CD4-positive, alpha-beta T cell treated with Interleukin-15 for 4 hours (primary cell): ENCODE data around the gene RGS7.
"Not testable (repeated sequence)": the region's sequence is repeated elsewhere in the genome, so short reads cannot be mapped to it uniquely, and the experiment has no call there.

Experiments
- DNase-seq: peaks from one replicate; pipeline ENCODE4 v3.0.0-alpha.2; 2020; ENCODE audit warnings: low spot score

RGS7 gene

GRCh38 chr1:240776237-240776636, 580.8 kb downstream of the RGS7 start:
- no peak for DNase-seq

DNA sequence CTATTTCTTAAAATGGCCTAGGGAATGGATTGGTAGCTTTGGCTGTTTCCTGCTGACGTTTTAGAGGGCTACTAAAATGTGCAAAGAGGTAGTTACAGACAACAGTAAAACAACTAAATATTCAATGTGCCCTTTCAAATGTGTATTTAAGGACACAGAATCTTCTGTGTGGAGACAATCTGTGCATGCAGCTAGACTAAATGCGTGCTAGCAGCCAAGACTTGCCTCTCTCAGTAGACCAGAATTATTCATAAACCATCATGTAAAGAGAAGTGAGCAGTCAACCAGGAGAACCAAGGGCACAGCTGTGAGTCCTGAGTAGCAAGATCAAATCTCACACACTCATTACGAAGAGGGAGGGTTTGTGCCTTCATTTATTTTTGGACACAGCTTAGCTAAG, 584.9 kb downstream of the RGS7 start:
- DNase-seq, result no peak

DNA sequence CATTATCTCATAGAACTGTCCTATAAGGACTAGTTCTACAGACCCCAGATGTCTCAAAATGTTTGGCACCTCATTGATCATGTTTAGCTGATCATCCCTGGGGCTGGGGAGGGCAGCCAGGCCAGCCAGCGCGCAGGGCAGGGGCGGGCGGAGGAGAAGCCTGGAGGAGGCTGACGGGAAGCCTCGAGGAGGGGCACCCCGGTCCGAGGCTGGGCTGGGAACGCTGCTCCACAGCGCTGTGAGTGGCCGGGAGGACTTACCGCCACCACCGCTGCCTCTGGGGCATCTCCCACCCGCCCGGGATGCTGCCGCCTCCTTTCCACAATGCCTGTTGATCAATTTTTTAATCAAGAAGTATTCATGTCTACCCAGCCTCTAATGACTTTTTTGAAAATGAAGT, 585.6 kb downstream of the RGS7 start:
- no peak for DNase-seq

DNA sequence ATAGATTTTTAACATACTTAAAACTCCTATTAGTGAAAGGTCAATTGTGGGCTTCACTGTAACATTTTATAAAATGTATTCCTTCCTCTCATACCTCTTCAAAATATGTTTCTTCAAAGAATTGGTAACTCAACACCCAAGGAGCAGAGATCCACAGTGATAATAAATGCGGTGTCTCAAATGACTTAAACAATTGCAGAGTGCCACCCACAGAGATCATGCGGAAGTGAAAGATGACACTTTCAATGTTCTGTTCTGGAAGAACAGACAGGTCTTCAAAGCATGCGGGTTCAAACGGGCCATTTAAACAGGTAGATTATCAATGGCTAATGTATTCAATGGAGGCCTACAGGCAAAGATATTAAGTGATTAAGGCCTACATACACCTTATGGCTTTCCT, 588.0 kb downstream of the RGS7 start:
- DNase-seq, result no peak

GRCh38 chr1:240766831-240767230, 590.2 kb downstream of the RGS7 start:
- no peak for DNase-seq

DNA sequence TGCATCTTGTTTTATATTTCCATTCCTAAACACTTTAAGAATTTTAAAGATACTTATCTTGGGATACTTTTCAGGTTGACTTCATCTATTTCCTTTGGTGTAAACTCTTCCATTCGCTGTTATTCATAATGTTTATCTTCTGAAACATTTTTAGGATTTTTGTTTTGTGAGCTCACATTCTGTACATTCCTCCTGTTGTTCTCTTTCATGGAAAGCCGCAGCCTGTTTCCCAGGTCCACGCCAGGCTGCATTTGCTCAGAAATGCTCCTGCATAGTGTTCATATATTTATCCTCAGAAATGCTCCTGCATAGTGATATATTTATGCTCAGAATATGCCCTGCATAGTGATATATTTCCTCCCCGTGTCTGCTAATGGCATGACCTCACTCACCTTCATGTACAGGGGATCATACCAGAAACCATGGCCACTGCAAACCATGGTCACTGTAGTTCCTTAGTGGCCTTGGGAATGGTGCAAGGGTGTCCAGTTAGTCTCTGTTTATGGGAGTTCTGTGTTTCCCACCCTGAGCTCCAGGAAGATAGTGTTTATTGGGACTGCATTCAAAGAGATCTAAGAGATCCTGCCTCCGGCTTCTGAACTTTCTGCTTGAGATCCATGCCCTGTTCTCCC, 591.2 kb downstream of the RGS7 start:
- no peak for DNase-seq

DNA sequence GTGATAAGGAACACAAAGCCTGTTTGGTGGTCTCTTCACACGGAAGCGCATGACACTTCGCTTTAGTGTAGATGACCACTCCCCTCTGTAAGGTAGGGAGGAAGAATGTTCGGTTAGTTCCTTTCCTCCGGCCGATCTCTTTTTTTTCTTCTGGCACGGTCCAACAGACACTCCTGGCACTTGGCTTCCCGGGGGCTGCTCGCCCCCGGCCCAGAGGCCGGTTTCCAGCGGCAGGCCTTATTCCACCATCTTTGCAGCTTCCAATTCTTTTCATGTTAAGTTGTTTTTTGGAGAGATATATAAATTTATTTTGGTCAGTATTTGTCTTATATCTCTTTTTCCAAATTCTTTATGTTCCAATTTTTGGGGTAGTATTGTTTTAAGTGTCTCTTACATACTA, 593.2 kb downstream of the RGS7 start:
- no peak for DNase-seq

DNA sequence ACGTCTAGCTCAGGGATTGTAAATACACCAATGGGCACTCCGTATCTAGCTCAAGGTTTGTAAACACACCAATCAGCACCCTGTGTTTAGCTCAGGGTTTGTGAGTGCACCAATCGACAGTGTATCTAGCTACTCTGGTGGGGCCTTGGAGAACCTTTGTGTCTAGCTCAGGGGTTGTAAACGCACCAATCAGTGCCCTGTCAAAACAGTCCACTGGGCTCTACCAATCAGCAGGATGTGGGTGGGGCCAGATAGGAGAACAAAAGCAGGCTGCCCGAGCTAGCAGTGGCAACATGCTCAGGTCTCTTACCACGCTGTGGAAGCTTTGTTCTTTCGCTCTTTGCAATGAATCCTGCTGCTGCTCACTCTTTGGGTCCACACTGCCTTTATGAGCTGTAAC, 593.9 kb downstream of the RGS7 start:
- not testable (repeated sequence) for DNase-seq

DNA sequence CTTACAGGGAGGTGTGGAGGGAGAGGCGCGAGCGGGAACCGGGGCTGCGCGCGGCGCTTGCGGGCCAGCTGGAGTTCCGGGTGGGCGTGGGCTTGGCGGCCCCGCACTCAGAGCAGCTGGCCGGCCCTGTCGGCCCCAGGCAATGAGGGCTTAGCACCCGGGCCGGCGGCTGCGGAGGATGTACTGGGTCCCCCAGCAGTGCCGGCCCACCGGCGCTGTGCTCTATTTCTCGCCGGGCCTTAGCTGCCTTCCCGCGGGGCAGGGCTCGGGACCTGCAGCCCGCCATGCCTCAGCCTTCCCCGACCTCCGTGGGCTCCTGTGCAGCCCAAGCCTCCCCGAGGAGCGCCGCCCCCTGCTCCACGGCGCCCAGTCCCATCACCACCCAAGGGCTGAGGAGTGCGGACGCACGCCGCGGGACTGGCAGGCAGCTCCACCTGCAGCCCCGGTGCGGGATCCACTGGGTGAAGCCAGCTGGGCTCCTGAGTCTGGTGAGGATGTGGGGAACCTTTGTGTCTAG, 594.5 kb downstream of the RGS7 start:
- not testable (repeated sequence) for DNase-seq

GRCh38 chr1:240758777-240759176, 598.2 kb downstream of the RGS7 start:
- DNase-seq, result not testable (repeated sequence)

- no peak for DNase-seq
Measured at GRCh38 chr1:240758296-240758695, 598.7 kb downstream of the RGS7 start.

DNA sequence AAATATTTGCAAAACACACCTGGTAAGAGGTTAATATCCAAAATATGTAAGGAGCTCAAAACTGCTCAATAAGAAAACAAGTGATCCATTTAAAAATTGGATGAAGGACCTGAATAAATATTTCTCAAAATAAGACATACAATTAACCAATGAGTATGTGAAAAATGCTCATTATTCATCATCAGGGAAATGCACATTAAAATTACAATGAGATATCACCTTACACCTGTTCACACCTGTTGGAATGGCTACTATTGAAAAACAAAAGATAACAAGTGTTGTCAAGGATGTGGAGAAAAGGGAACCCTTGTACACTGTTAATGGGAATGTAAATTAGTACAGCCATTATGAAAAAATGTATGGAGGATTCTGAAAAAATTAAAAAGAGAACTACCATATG, 609.1 kb downstream of the RGS7 start:
- DNase-seq, result no peak

DNA sequence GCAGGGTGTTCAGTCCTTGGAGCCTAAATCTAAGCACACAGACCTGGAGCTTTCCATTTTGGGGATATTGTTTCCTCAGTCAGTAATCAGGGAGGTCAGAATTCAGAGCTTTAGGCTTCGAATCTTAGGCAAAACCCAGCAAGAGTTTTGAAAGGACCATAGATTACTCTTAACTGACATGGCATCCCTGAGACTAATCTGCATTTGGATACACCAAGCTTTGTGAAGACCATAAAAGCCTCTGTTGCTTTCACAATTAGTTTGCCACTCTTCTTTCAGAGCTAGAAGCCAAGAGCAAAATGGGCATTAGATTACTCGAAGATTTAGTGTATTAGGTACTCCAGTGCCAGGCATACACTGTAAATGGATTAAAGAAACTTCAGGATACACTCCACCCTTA, 613.3 kb downstream of the RGS7 start:
- DNase-seq, result no peak

DNA sequence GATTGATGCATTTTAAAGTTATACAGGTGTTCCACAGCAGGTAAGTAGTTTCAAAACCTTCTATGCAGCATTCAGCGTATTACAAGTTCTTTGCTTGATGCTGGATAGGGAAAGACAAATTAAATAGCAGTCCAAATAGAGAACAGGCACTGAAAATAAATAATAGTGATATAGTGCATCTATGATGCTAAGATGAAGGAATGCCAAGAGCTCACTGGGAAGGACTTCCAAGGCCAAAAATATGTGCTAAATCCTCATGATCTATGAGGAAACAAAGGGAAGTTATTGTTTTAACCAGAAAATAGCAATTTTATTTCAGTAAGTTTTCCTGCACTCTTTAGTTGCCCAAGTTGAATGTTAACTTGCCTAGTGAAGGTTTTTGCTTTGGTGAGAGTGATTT, 617.3 kb downstream of the RGS7 start:
- DNase-seq, result no peak

DNA sequence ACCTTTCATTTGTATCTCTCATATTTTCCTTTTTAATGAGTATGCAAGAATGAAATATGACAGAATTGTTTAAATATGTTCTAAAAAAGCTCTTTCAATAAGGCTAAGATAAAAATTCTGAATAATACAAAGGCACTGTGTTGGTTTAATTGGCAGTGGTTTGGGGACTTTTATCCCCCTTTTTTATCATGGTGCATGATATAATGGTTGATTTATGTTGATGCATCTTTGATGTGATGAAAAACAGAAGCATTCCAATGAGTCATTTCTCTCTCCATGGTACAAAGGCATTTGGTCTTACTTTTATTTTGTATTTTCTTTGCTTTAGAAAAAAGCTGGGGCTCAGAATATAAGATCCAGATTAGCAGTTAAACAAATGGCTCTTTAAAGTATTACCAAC, 617.9 kb downstream of the RGS7 start:
- DNase-seq, result no peak

DNA sequence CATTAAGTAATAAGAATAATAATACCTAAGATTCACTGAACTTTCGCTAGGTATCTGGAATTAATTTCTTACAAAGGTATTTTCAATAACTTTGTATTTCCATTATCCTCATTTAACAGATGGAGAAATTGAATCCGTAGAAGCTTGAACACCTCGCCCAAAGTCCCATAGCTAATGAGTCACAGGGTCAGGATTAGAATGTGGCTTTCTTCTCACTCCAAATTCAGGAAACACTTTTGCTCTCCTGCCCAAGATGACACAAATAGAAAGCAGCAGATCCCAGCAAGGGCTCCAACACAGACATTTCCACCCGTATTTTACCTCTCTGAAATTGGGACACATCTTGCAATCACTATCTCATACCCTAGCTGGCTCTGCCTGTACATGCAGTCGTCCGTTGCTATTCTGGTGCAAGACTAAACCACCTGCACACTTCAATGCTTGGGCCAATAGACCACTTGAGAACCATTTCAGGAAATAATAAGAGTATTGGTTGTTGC, 619.2 kb downstream of the RGS7 start:
- DNase-seq, result no peak

DNA sequence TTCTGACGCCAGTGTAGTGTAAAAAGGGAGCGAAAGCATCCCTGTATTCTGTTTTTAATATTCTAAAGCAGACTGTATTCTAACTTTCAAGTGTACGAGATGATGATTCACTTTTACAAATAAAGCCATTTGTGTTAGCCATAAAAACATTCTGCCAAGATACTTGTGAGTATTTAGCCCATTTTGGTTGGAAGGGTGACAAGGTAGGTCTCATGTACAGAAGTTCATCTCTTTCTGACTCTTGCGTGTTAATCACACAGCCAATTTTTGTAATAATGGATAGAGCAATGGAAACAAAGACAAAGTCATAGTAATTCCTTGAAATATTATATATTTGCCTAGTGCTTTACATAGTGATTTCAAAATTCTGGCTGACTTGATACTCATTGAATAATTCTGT, 619.7 kb downstream of the RGS7 start:
- no peak for DNase-seq

- not testable (repeated sequence) for DNase-seq
Measured at GRCh38 chr1:240734705-240735104, 622.3 kb downstream of the RGS7 start.

GRCh38 chr1:240734001-240734400, 623.0 kb downstream of the RGS7 start:
- no peak for DNase-seq

DNA sequence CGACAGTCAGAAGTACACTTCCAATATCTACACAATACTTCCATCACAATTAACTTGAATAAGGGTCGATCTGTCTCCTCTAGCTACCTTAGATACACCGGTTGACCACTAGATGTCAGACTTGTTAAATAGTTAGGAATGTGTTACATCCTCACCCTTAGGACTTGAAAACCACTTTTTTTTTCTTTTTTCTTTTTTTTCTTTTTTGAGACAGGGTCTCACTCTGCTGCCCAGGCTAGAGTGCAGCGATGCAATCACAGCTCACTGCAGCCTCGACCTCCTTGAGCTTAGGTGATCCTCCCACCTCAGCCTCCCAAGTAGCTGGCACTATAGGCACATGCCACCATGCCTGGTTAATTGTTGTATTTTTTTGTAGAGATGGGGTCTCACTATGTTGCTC, 624.6 kb downstream of the RGS7 start:
- no peak for DNase-seq
